HTR-8/SVneo (cell line): Measurements from ENCODE around the gene ZNF516.
"Not testable (repeated sequence)": the region's sequence is repeated elsewhere in the genome, so short reads cannot be mapped to it uniquely, and the experiment has no call there.

Experiments used
- DNase-seq: peaks from one replicate; pipeline ENCODE4 v3.0.0; 2011; ENCODE audit warnings: low spot score, mixed read lengths; ENCODE audit not compliant: insufficient read length
- FAIRE-seq: peaks from 2 replicates; lab custom pipeline; 2011; peaks lifted over from hg19 to GRCh38; lab: Jason Lieb, UNC

Gene ZNF516, protein sequence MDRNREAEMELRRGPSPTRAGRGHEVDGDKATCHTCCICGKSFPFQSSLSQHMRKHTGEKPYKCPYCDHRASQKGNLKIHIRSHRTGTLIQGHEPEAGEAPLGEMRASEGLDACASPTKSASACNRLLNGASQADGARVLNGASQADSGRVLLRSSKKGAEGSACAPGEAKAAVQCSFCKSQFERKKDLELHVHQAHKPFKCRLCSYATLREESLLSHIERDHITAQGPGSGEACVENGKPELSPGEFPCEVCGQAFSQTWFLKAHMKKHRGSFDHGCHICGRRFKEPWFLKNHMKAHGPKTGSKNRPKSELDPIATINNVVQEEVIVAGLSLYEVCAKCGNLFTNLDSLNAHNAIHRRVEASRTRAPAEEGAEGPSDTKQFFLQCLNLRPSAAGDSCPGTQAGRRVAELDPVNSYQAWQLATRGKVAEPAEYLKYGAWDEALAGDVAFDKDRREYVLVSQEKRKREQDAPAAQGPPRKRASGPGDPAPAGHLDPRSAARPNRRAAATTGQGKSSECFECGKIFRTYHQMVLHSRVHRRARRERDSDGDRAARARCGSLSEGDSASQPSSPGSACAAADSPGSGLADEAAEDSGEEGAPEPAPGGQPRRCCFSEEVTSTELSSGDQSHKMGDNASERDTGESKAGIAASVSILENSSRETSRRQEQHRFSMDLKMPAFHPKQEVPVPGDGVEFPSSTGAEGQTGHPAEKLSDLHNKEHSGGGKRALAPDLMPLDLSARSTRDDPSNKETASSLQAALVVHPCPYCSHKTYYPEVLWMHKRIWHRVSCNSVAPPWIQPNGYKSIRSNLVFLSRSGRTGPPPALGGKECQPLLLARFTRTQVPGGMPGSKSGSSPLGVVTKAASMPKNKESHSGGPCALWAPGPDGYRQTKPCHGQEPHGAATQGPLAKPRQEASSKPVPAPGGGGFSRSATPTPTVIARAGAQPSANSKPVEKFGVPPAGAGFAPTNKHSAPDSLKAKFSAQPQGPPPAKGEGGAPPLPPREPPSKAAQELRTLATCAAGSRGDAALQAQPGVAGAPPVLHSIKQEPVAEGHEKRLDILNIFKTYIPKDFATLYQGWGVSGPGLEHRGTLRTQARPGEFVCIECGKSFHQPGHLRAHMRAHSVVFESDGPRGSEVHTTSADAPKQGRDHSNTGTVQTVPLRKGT

DNA sequence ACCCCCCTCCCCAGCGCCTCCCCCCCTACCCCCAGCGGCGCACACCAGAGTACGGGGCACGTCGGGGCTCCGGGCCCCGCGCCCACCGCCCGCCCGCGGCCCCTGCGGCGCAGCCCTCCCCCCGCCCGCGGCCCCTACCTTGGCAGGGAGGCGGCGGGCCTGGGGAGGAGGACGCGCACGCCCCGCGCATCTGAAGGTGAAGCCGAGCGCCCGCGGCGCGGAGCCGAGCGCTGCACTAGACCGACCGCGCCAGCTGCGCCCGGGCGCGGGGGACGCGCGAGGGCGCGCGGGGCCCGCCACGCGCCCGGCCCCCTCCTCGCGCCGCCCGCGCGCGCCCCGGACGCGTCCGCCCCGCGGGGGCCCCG lies at the start of gene ZNF516:
Gene ZNF516, minus strand, starts transcription at position 237 of the 365 bp plus-strand sequence. CDS start 52,188 bp downstream, outside the sequence.
- no peak for DNase-seq
- no peak for FAIRE-seq

DNA sequence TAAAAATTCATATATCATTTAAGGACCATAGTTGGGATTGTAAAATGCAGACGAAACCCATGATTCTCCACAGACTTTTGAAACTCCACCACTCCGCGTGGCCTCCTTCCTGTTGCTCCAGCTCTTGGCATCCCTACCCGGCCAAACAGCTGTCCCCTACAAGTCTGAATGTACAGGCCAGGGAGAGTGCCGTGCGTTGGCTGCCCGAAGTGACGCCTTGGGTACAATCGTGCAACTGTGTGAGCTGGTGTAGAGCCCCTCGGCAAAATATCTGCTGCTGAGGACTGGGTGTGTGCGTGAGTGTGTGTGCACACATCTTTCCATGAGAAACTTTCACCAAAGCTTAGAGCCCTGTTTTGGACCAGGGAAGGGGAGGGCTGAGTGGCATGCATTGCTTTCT lies 43.8 kb upstream of the ZNF516 start:
- no peak for DNase-seq
- FAIRE-seq = no peak

DNA sequence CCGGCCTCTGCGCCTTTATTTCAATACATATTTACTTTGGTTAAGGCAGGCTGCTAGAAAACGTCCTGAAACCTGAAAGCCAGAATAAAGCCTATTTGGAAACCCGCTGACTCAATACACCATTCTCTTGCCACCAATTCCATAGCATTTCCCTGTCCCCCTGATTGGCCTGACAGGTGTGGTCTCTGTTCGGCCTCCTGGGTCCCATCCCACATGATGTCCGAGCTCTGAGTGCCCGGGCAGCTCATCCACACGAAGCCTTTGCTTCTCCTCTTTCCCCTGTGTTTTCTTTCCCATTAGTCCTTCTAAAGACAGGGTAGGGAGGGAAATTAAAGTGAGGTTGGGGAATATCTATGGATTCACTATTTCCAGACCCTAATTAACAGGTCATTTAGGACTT lies 42.6 kb upstream of the ZNF516 start:
- FAIRE-seq (no peak), DNase-seq (no peak)

GRCh38 chr18:76536593-76536992 lies 41.6 kb upstream of the ZNF516 start:
- FAIRE-seq = not testable (repeated sequence)

DNA sequence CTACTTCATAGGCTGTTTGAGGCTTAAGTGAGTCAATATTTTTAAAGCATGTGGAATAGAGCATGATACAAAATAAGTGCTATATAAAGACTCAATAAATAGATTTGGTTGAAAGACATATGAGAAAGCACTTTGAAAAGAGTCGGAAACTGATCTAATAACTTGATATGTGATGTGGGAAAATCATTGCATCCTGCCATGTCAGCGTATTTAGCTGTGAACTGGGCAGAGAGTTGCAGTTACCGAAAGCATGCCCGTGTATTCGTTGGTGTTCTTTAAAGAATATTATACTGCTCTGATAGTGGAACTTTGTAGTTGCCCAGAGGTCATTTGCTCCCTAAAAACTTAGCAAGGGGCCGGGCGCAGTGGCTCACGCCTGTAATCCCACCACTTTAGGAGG lies 37.8 kb upstream of the ZNF516 start:
- DNase-seq (no peak), FAIRE-seq (no peak)

More at GRCh38 chr18:76536593-76536992, 41.6 kb upstream of the ZNF516 start:
- DNase-seq = not testable (repeated sequence)

GRCh38 chr18:76530846-76531245 lies 35.8 kb upstream of the ZNF516 start:
- FAIRE-seq = no peak

GRCh38 chr18:76530391-76530790 lies 35.3 kb upstream of the ZNF516 start:
- no peak for DNase-seq
- no peak for FAIRE-seq

More at GRCh38 chr18:76530846-76531245, 35.8 kb upstream of the ZNF516 start:
- no peak for DNase-seq

- DNase-seq (no peak), FAIRE-seq (no peak)
Measured at GRCh38 chr18:76529433-76529811, 34.4 kb upstream of the ZNF516 start.

DNA sequence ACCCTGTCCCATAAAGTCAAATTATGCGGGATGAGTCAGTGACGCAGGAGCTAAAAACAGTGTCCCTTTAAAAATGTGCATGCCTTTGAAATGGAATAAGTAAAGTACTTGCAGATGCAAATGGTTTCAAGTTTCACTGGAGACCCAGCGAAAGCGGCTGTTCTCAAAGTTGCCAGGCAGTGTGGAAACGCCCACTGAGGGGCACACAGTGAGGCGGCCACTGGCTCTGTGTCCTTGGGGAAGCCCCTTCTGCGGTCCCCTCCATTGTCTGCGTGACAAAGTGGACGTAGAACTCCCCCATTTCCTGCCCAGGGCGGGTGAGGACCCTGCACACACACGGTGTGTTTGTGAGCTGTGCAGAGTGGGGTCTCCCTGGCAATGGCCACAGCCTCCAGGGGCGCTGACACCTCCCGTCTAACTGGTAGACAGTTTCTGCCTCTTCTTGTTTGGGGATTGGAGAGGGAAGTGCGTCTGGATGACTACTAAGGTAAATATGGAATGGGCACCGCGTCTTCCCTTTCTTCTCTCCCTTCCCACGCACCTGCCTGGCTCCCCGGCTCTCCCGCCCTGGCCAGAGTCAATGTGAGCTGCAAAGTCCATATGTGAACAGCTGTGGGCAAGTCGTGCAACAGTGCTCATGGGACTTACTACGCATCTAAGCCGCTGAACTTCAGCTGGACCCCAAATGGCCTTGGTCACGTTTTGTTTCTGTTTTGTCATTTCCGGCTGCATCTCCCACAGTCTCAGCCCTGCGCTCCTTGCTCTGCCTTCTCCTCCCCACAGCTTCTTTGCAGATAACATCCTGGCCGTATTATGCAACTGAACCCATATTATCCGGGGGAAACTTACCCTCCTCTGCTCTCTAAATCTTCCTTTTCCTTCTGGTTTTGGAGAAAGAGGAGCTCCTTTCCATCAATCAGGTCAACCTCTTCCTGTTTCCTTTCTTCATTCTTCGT lies 33.7 kb upstream of the ZNF516 start:
- FAIRE-seq (no peak), DNase-seq (peak; percentile 9)

DNA sequence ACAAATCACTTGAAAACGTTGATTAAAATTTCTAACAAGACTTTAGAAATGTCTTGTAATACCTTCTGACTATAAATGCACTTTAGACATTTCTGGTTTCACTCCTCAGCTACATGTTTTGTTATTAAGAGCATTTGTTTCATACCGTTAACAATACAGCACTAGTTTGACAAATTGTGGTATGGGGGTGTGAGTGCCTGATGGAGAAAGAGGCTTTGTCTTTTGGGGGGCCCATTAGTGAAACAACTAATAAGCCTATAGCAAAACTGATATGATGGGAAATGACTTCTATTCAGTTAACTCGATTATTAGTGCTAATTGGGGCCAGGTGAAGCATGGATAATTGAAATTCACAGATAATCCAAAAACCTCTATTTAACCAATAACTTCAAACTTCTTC lies 30.9 kb upstream of the ZNF516 start:
- DNase-seq (no peak), FAIRE-seq (no peak)

GRCh38 chr18:76524900-76525698 lies 30.1 kb upstream of the ZNF516 start:
- FAIRE-seq = no peak
- no peak for DNase-seq

DNA sequence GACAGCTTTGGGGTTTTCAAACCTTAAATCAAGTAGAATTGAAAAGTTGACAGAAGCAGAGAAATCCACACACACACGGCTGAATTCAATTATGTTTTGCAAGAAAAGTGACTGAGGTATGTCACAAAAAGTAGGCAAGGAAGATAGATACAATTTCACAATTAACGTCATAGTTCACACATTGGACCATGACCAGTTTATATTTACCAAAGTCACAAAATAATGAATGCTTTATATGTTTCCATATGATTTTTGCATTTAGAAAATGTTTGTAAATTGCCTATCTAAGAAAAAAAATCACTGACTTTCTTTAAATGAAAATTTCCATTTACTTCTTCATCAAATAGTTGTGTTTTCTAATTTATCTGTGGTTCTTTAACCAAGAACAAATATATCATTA lies 29.4 kb upstream of the ZNF516 start:
- DNase-seq (no peak), FAIRE-seq (no peak)

GRCh38 chr18:76522551-76522950 lies 27.5 kb upstream of the ZNF516 start:
- FAIRE-seq (no peak), DNase-seq (no peak)

DNA sequence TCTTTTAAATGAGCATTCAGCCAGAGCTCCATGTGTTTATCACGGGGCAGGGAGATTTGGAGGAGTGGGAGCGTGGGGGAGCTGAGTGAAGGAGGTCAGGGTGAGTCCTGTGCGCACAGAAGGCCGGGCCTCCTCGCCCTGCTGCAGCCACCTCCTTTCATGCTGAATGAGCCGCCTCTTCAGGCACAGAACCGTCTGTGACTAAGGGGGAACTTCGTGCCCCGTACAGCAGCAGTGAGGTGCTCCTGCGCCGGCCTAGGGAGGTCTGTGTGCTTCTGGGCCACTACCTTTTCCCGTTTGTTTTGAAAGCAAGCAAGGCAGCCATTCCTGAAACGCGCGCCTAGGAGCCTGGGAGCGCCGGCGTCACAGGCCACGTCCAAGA lies 27.1 kb upstream of the ZNF516 start:
- FAIRE-seq (no peak), DNase-seq (no peak)

GRCh38 chr18:76521417-76522121 lies 26.5 kb upstream of the ZNF516 start:
- DNase-seq (no peak), FAIRE-seq (no peak)

DNA sequence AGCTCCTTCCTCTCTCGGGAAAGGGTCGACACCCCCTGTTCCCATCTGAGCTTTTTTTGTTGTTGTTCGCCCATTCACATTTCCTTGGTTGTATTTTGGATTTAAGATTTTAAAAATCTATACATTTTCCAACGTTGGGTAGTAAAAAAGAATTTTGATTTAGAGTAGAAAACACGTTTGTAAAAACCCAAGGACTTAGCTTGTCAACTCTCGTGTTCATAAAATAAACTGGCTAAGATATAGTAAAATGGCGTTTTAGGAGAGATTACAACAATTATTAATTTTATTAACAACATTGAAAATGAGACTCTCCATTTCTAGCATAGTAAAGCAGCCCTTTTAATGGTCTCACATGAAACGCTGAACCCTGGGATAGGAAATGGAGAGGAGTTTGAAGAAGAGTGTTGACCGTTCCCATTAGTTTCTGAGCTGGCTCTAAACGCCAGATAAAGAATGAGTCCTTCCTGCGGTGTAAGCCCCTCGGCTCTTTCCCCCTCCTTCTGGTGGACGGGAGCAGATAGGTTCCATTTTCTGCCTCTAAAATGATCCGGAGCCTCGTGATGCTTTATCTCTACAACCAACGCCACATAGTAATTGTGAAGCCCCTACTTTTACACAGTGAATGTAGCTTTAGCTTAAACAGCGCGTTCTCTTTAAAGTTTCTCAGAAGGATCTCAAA lies 24.0 kb upstream of the ZNF516 start:
- FAIRE-seq = no peak
- DNase-seq = no peak

GRCh38 chr18:76518123-76518859 lies 23.2 kb upstream of the ZNF516 start:
- FAIRE-seq (no peak), DNase-seq (no peak)
